Vagina (tissue), 2 donors: ENCODE results near the gene HPCAL1. TPM values are rescaled to one million over a fixed set of nuclear protein-coding genes. Genes with fewer than 3 reads are reported as not detected.

Source experiments
- DNase-seq, 2 donors: peaks; one replicate each; pipeline ENCODE4 v3.0.0-alpha.2; 2017; ENCODE audit errors: extremely low spot score in 2 of 2
- H3K27ac ChIP-seq: fragments of 200-600 bp; sonication (generic); one replicate; pipeline ENCODE4 v1.5.1; 2019
- H3K27me3 ChIP-seq: fragments of 200-600 bp; sonication (generic); one replicate; pipeline ENCODE4 v1.5.1; 2019
- H3K36me3 ChIP-seq, 2 donors: fragments of 200-600 bp; sonication (generic); one replicate each; pipeline ENCODE4 v1.5.1; 2017 to 2019
- H3K4me1 ChIP-seq: fragments of 200-600 bp; sonication (generic); one replicate; pipeline ENCODE4 v1.5.1; 2019
- H3K4me3 ChIP-seq, 2 donors: fragments of 200-600 bp; sonication (generic); 1 replicate in 1 of 2; 2 replicates in 1 of 2; pipeline ENCODE4 v1.5.1; 2016 to 2019
- H3K9me3 ChIP-seq: fragments of 200-600 bp; sonication (generic); one replicate; pipeline ENCODE4 v1.5.1; 2019
- POLR2A ChIP-seq, 2 donors: fragments of 450-650 bp; IDR thresholded peaks; one replicate each; pipeline ENCODE4 v1.6.1; 2017; ENCODE audit warnings: antibody characterized with exemption in 2 of 2, mild to moderate bottlenecking in 2 of 2, moderate library complexity in 2 of 2
- POLR2AphosphoS5 ChIP-seq, 2 donors: sonication (generic); formaldehyde crosslinking; IDR thresholded peaks; one replicate each; pipeline ENCODE4 v1.9.0; 2017; ENCODE audit warnings: antibody characterized with exemption in 2 of 2, mild to moderate bottlenecking in 2 of 2, low read depth in 1 of 2; ENCODE audit not compliant: insufficient read depth in 1 of 2
- intact Hi-C: fragments of 100-400 bp; cut with DNase I; formaldehyde crosslinking; loops from one replicate; pipeline ENCODE4 v1.15.1; 2023
- total RNA-seq: library from RNA; depleted of rRNA; stranded (reverse); fragments of >200 nt; gene quantifications from one replicate; pipeline ENCODE4 v1.2.3, GENCODE V29; 2016
- TF ChIP-seq, protein P1 (sequence below), 3 experiments: fragments of 450-650 bp in 2 of 3; fragments of 200-600 bp in 1 of 3; sonication (generic) in 1 of 3; IDR thresholded peaks; one replicate each; pipeline ENCODE4 v1.5.1; 2017 to 2019; ENCODE audit warnings: antibody characterized with exemption in 3 of 3, mild to moderate bottlenecking in 2 of 3, moderate library complexity in 2 of 3

HPCAL1 gene
- total RNA-seq = 43.7 TPM

DNA sequence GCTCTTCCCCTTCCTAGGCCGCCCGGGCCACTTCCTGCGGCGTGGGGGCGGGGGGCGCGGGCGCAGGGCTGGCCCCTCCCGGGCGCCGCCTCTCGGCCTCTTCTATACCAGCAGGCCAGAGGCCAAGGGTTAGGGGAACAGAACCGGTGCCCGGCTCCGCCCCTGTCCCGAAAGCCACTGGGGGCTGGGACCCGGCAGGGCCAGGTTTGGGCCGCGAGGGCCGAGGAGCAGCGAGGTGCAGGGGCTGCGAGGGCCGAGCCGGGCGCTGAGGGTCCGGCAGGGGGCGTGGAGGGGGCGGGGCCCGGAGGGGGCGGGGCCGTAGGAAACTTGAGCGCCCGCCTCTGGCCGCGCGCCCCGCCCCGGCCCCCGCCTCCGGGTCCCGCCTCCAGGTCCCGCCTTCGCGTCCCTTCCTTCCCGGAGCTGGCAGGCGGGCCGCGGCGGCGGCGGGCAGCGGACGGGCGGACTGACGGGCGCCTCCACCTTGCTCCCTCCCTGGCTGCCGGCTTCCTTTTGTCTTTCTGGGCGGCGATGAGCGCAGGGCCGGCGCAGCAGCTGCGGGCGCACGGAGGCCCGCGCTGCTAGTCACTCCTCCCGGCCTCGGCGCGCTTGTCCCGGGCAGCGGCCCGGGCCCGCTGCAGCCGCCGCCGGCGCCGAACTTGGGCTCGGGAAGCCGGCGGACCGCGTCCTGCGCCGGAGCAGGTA is at the start of gene HPCAL1:
Gene HPCAL1 (plus strand): TSS at position 426 of the 702 bp plus-strand sequence. CDS start 116,854 bp downstream, outside the sequence.
- TF ChIP-seq, protein P1, sequence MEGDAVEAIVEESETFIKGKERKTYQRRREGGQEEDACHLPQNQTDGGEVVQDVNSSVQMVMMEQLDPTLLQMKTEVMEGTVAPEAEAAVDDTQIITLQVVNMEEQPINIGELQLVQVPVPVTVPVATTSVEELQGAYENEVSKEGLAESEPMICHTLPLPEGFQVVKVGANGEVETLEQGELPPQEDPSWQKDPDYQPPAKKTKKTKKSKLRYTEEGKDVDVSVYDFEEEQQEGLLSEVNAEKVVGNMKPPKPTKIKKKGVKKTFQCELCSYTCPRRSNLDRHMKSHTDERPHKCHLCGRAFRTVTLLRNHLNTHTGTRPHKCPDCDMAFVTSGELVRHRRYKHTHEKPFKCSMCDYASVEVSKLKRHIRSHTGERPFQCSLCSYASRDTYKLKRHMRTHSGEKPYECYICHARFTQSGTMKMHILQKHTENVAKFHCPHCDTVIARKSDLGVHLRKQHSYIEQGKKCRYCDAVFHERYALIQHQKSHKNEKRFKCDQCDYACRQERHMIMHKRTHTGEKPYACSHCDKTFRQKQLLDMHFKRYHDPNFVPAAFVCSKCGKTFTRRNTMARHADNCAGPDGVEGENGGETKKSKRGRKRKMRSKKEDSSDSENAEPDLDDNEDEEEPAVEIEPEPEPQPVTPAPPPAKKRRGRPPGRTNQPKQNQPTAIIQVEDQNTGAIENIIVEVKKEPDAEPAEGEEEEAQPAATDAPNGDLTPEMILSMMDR (IDR thresholded peaks at IDR 0.05) = peak in 2 of 3 experiments; percentile 37 to 78
- TF ChIP-seq POLR2AphosphoS5 (IDR thresholded peaks at IDR 0.05; ENCODE audit: insufficient read depth in 1 of 2, low read depth in 1 of 2) (peak in 1 of 2 donors; percentile 70), POLR2A (IDR thresholded peaks at IDR 0.05) (peak in 1 of 2 donors; percentile 96)
- peak within 1 kb of the TSS; percentile 75 to 86 for H3K4me3 ChIP-seq
- H3K27me3 ChIP-seq = no peaks in the 10 kb centered on the region
- intact Hi-C loops = loop anchor here (5.0 kb wide), 1 partner anchor 100 kb away; no protein-coding TSS in a partner anchor
- H3K27ac ChIP-seq = peak within 1 kb of the TSS; percentile 77
- DNase-seq = no peak
- H3K4me1 ChIP-seq = peaks cover 43% of the 10 kb centered on the region
- no peaks in the 10 kb centered on the region for H3K36me3 ChIP-seq
- H3K9me3 ChIP-seq = no peaks in the 10 kb centered on the region

DNA sequence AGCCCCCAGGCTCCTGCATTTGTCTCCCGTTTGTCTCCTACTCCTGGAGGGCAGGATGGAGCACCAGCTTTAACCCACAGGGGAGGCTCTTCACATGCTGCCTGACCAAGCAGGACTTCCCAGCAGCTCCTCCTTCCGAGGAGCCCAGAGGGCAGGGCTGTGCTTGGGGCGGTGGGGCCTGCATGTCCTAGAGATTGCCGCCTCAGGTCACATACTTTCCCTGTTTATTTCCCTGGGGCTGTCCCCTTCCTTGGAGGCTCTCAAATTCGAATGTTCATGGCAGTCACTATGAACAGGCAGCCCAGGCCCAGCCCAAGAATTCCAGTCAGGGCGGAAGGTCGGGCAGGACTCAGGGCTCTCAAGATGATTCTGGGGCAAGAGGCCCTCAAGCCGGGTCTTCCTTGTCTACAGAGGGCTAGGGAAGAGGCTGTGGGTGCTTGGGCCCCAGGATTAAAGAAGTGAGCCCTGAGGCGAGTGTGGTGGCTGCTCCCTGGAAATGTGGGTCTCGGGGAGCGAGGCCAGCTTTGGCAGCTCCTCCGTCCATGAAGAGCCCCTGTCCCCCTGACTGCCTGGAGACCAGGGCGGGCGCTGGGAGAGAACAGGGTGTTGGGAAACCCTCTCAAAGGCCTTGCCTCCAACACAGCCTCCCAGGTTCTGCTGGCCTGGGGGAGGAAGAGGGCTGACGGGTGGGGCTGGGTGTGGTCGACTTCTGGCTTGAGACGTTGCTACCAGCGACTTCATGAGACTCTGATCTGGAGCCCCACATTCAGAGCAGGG is 48.9 kb upstream of the HPCAL1 start:
- intact Hi-C loops = no loop called here
- Histone ChIP-seq H3K36me3 (no peaks in the 10 kb centered on the region), H3K4me3 (no peak overlapping the region), H3K9me3 (no peaks in the 10 kb centered on the region), H3K27ac (no peak overlapping the region), H3K27me3 (no peaks in the 10 kb centered on the region), H3K4me1 (no peaks in the 10 kb centered on the region)
- DNase-seq = no peak
- TF ChIP-seq POLR2AphosphoS5 (IDR thresholded peaks at IDR 0.05; ENCODE audit: insufficient read depth in 1 of 2, low read depth in 1 of 2) = no peak
- TF ChIP-seq, protein P1 (IDR thresholded peaks at IDR 0.05) = no peak
- TF ChIP-seq POLR2A (IDR thresholded peaks at IDR 0.05) = no peak

DNA sequence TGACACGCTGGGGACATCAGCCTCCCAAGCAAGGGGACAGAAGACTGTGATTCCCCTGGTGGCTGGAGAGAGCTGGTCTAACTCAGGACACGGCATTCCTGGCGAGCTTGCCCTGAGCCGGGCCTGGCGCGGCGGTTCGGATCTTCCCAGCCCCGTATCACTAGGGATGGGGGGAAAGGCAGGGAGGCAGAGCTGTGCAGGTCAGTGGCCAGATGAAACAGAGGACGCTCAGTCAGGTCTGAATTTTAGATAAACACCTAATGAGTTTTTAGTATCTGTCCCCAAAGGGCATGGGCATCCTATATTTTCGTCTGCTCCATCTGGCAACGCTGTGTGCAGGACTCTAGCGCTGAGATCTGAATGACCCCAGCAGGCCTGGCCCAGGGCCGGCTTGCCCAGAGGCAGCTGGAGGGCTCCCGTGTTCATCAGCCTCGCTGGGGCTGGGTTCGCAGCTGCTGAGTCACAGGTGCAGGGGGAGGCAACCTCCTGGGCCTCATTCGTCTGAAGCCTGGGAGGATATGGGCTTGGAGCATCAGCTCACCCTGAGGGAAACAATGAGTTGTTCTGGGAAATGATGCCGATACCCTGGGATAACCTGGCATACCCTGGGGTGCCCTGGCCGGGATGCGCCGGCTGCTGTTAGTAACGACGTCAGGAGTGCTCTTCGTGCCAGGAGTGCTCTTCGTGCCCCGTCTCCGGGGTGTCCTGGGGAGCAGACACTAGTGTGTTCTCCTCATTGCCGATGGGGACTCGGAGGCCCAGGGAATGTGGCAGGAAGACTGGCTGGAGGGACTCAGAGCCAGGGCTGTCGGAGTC is 48.1 kb upstream of the HPCAL1 start:
- intact Hi-C loops = no loop called here
- Histone ChIP-seq H3K9me3 (no peaks in the 10 kb centered on the region), H3K27ac (no peak overlapping the region), H3K36me3 (no peaks in the 10 kb centered on the region), H3K27me3 (no peaks in the 10 kb centered on the region), H3K4me3 (no peak overlapping the region), H3K4me1 (no peaks in the 10 kb centered on the region)
- TF ChIP-seq POLR2A (IDR thresholded peaks at IDR 0.05) (no peak), POLR2AphosphoS5 (IDR thresholded peaks at IDR 0.05; ENCODE audit: insufficient read depth in 1 of 2, low read depth in 1 of 2) (no peak)
- TF ChIP-seq, protein P1 (IDR thresholded peaks at IDR 0.05) = no peak
- no peak for DNase-seq

DNA sequence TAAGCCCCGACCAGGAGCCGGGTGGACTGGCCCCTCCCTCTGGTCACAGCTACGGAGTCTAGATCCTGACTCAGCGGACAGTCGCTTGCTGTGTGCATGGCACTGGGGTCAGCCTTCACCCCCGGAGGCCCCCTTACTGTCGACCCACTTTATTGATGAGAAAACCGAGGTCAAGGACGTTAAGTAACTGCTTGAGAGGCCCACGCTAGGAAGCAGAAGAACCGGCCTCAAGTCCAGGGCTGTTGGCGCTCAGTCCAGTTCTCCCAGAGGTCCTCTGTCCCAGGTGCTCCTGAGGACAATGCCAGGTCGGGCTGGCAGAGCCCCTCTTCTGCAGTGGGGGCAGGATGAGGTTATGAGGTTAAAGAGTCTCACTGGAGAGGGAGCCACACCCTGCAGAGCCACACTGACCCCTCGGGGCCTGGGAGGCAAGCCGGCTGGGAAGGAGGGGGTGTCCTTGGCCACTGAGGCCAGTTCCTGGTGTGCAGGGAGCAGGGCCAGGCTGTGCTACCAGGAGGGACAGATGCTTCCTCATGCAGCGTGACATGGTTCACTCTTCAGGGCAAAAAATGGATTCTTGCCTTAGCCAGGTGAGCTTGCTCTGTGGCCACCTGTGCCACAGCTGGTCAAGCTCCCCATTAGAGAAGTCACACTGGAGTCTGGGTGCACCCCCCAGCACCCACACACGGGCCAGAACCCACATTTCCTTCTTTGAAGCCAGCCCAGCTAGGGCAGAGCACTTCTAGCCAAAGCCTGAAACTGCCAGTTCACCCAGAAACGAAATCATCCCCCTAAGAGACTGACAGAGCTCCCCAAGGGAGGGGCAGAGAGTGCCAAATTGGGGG is 47.3 kb upstream of the HPCAL1 start:
- intact Hi-C loops = no loop called here

More for the DNA sequence above, 47.3 kb upstream of the HPCAL1 start:
- H3K4me3 ChIP-seq = no peak overlapping the region
- H3K27ac ChIP-seq = no peak overlapping the region
- peaks cover 6% of the 10 kb centered on the region for H3K4me1 ChIP-seq
- DNase-seq = no peak
- H3K36me3 ChIP-seq = no peaks in the 10 kb centered on the region
- TF ChIP-seq, protein P1 (IDR thresholded peaks at IDR 0.05) = no peak
- TF ChIP-seq POLR2A (IDR thresholded peaks at IDR 0.05) (no peak), POLR2AphosphoS5 (IDR thresholded peaks at IDR 0.05; ENCODE audit: insufficient read depth in 1 of 2, low read depth in 1 of 2) (no peak)
- no peaks in the 10 kb centered on the region for H3K9me3 ChIP-seq
- no peaks in the 10 kb centered on the region for H3K27me3 ChIP-seq
